NT2/D1 (cell line): ENCODE results near the gene PDZD4.

Experiments
- SUZ12 ChIP-seq: IDR thresholded peaks from 2 replicates; pipeline ENCODE4 v1.6.1; 2011; ENCODE audit not compliant: insufficient read length, insufficient read depth; ENCODE audit errors: extremely low read depth
- YY1 ChIP-seq: IDR thresholded peaks from 2 replicates; pipeline ENCODE4 v1.6.1; 2011; ENCODE audit not compliant: insufficient read length, insufficient read depth
- ZNF274 ChIP-seq: IDR thresholded peaks from 2 replicates; pipeline ENCODE4 v1.6.1; 2011; ENCODE audit warnings: mild to moderate bottlenecking, low read depth, low read length

GRCh38 chrX:153765138-153766079, 64.9 kb downstream of the PDZD4 start:
- TF ChIP-seq YY1 (no peak), ZNF274 (no peak), SUZ12 (no peak)
